ENCODE data around the gene CYSLTR2. TPM values are rescaled to one million over a fixed set of nuclear protein-coding genes. Genes with fewer than 3 reads are reported as not detected.

The CYSLTR2 gene
- total and polyA plus RNA-seq, 2 donors (not counting 1 experiment from before 2014, with no cell fraction given), result 0.09 TPM; not detected in 1

DNA sequence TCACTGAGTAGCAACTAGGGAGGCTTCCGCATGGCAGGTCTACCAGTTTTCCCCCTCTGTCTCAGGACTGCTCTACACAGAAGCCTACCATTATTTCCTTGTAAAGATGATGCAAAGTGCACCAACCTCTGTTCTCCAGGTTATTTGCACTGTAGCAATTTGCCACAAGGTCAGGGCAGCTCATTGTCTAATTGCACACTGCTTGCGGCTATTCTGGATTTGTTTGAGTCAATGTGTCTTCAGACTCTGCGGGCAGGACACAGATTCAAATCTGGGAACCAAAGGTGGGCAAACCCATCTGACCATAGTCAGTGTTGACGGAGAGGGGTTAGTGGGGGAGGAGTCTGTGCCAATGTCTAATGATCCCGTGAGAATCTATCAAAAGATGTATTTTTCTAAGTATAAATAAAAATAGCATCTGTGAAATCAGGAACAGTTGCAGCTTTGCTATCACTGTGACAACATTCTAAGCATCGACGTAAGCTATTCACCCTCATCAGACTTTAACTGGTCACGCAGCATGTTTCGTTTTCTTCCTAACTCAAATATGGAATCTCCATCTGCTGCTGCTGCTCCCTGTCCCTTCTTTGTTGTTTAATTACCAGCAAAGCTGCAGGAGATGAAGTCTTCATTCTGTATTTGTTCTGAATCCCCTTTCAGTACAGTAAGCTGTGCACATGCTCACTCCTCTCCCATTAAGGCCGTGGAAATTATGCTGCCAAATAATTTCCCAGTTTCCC lies 26.4 kb downstream of the CYSLTR2 start:
- H3K9me3 ChIP-seq (ENCODE audit: control extremely low read depth in 1 of 3, control insufficient read depth in 2 of 3, insufficient read depth in 1 of 3, low read length in 2 of 3), result peaks cover 0 to 6% (median 0%) of the 10 kb centered on the region in 3 donors
- no peaks in the 10 kb centered on the region for H4K20me1 ChIP-seq (ENCODE audit: control insufficient read depth, insufficient read depth, low read length, poor library complexity, severe bottlenecking)
- no peak overlapping the region for H3K4me3 Mint-ChIP-seq
- no peak overlapping the region for H3K9ac ChIP-seq (ENCODE audit: low read length)
- intact Hi-C loops (cut with micrococcal nuclease), result no loop called here
- DNase-seq (no peak), ATAC-seq (ENCODE audit: low read depth) (no peak)
- H3K27ac Mint-ChIP-seq, result no peak overlapping the region
- no peaks in the 10 kb centered on the region for H3K4me1 Mint-ChIP-seq
- WGBS (ENCODE audit: insufficient coverage), result 97% methylated on average over 8 of the region's 10 CpGs
- TF ChIP-seq, protein P1, sequence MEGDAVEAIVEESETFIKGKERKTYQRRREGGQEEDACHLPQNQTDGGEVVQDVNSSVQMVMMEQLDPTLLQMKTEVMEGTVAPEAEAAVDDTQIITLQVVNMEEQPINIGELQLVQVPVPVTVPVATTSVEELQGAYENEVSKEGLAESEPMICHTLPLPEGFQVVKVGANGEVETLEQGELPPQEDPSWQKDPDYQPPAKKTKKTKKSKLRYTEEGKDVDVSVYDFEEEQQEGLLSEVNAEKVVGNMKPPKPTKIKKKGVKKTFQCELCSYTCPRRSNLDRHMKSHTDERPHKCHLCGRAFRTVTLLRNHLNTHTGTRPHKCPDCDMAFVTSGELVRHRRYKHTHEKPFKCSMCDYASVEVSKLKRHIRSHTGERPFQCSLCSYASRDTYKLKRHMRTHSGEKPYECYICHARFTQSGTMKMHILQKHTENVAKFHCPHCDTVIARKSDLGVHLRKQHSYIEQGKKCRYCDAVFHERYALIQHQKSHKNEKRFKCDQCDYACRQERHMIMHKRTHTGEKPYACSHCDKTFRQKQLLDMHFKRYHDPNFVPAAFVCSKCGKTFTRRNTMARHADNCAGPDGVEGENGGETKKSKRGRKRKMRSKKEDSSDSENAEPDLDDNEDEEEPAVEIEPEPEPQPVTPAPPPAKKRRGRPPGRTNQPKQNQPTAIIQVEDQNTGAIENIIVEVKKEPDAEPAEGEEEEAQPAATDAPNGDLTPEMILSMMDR (IDR thresholded peaks at IDR 0.05), result no peak
- TF ChIP-seq EZH2 (IDR thresholded peaks at IDR 0.05; ENCODE audit: borderline replicate concordance, insufficient read depth, low read depth, low read length, poor library complexity, severe bottlenecking), result no peak
- POLR2A ChIA-PET, result no interaction called here
- H3K36me3 ChIP-seq (replicated peaks in 1 of 2; ENCODE audit: control extremely low read depth in 1 of 2, control insufficient read depth in 1 of 2, extremely low read depth in 1 of 2, insufficient read depth in 2 of 2, low read length in 1 of 2), result no peaks in the 10 kb centered on the region
- CTCF ChIA-PET, result interaction anchor here (0.7 kb wide), 1 partner anchor 371 kb away, joined by 3 read pairs; no protein-coding TSS in a partner anchor
- no peak overlapping the region for H3K4me3 ChIP-seq (ENCODE audit: control extremely low read depth in 1 of 5, extremely low read depth in 1 of 5, insufficient read depth in 1 of 5, low read depth in 2 of 5, low read length in 4 of 5)
- H3K79me2 ChIP-seq (ENCODE audit: control insufficient read depth, insufficient read depth, low read length), result no peaks in the 10 kb centered on the region
- no peak overlapping the region for H3K27ac ChIP-seq (ENCODE audit: low read length in 2 of 2)
- H3K27me3 ChIP-seq (replicated peaks in 1 of 4; ENCODE audit: control extremely low read depth in 1 of 4, control insufficient read depth in 3 of 4, insufficient read depth in 4 of 4, low read length in 3 of 4), result no peaks in the 10 kb centered on the region
- H2AFZ ChIP-seq (ENCODE audit: insufficient read depth, low read depth, low read length, poor library complexity, severe bottlenecking), result no peak overlapping the region
- no peaks in the 10 kb centered on the region for H3K9me3 Mint-ChIP-seq (ENCODE audit: insufficient read depth)
- H3K4me1 ChIP-seq (ENCODE audit: control insufficient read depth in 2 of 2, insufficient read depth in 2 of 2, low read length in 2 of 2), result no peaks in the 10 kb centered on the region
- no peak overlapping the region for H3K4me2 ChIP-seq (replicated peaks; ENCODE audit: low read depth, low read length, poor library complexity, severe bottlenecking)
- H3K27me3 Mint-ChIP-seq, result peaks cover 26% of the 10 kb centered on the region

DNA sequence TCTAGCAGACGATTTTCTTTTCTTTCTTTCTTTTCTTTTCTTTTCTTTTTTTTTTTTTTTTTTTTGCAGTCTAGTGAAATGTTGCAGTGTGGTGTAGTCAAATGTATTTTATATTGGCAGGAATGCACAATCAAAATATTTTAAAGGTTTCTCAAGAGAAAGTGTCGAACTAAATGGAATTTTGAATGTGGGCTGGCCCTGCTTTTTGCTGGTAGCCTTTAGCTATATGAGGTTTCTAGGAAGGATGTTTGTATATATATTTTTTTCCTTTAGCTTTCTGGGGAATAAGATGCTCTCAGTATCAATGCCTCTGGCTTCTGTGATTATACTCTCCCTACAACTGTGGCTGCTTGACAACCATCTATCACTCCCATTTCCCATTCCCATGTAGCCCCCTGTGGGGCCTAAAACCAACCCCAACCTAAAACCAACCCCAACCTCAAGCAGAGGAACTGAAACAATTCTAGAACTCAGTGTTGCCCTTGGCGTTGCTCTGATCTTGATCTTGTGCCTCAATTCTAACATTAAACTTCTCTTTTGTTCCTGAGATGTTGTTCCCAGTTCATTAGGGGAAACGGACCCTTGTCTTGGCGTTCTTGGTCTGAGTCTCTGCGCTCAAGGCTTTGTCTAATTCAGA lies 27.1 kb downstream of the CYSLTR2 start:
- Mint-ChIP-seq H3K4me3 (no peak overlapping the region), H3K27ac (no peak overlapping the region), H3K27me3 (peaks cover 26% of the 10 kb centered on the region), H3K4me1 (no peaks in the 10 kb centered on the region), H3K9me3 (ENCODE audit: insufficient read depth) (no peaks in the 10 kb centered on the region)
- Histone ChIP-seq H4K20me1 (ENCODE audit: control insufficient read depth, insufficient read depth, low read length, poor library complexity, severe bottlenecking) (no peaks in the 10 kb centered on the region), H3K27me3 (replicated peaks in 1 of 4; ENCODE audit: control extremely low read depth in 1 of 4, control insufficient read depth in 3 of 4, insufficient read depth in 4 of 4, low read length in 3 of 4) (no peaks in the 10 kb centered on the region), H3K27ac (ENCODE audit: low read length in 2 of 2) (no peak overlapping the region), H2AFZ (ENCODE audit: insufficient read depth, low read depth, low read length, poor library complexity, severe bottlenecking) (no peak overlapping the region), H3K9ac (ENCODE audit: low read length) (no peak overlapping the region), H3K4me1 (ENCODE audit: control insufficient read depth in 2 of 2, insufficient read depth in 2 of 2, low read length in 2 of 2) (no peaks in the 10 kb centered on the region), H3K9me3 (ENCODE audit: control extremely low read depth in 1 of 3, control insufficient read depth in 2 of 3, insufficient read depth in 1 of 3, low read length in 2 of 3) (no peaks in the 10 kb centered on the region), H3K36me3 (replicated peaks in 1 of 2; ENCODE audit: control extremely low read depth in 1 of 2, control insufficient read depth in 1 of 2, extremely low read depth in 1 of 2, insufficient read depth in 2 of 2, low read length in 1 of 2) (no peaks in the 10 kb centered on the region), H3K79me2 (ENCODE audit: control insufficient read depth, insufficient read depth, low read length) (no peaks in the 10 kb centered on the region), H3K4me3 (ENCODE audit: control extremely low read depth in 1 of 5, extremely low read depth in 1 of 5, insufficient read depth in 1 of 5, low read depth in 2 of 5, low read length in 4 of 5) (no peak overlapping the region), H3K4me2 (replicated peaks; ENCODE audit: low read depth, low read length, poor library complexity, severe bottlenecking) (no peak overlapping the region)
- ChIA-PET POLR2A (no interaction called here), CTCF (interaction anchor here (0.7 kb wide), 1 partner anchor 372 kb away, joined by 3 read pairs; no protein-coding TSS in a partner anchor)
- no peak for DNase-seq
- WGBS (ENCODE audit: insufficient coverage), result 82% methylated on average over 5 of the region's 6 CpGs
- no peak for ATAC-seq (ENCODE audit: low read depth)
- TF ChIP-seq EZH2 (IDR thresholded peaks at IDR 0.05; ENCODE audit: borderline replicate concordance, insufficient read depth, low read depth, low read length, poor library complexity, severe bottlenecking), result no peak
- intact Hi-C loops (cut with micrococcal nuclease), result no loop called here

Measured in B cell (primary cell).